H9 (cell line): Measurements from ENCODE around the gene TMEM234. TPM values are rescaled to one million over a fixed set of nuclear protein-coding genes. Genes with fewer than 3 reads are reported as not detected.

Experiments used
- DNase-seq: peaks from one replicate; pipeline ENCODE4 v3.0.0-alpha.2; 2017
- H2AFZ ChIP-seq: one replicate; pipeline ENCODE4 v1.6.1; 2013; ENCODE audit warnings: mild to moderate bottlenecking, low read length, control low read depth, moderate library complexity
- H2AK5ac ChIP-seq: 2 replicates; pipeline ENCODE4 v1.6.1; 2013; ENCODE audit warnings: low read length, control low read depth, mixed read lengths; ENCODE audit not compliant: insufficient read length
- H2BK120ac ChIP-seq: one replicate; pipeline ENCODE4 v1.6.1; 2013; ENCODE audit warnings: low read depth, mild to moderate bottlenecking, low read length, control low read depth, inconsistent platforms; ENCODE audit not compliant: poor library complexity, severe bottlenecking
- H2BK12ac ChIP-seq: 2 replicates; pipeline ENCODE4 v1.6.1; 2013; ENCODE audit warnings: low read length, control low read depth, mixed read lengths, low read depth; ENCODE audit not compliant: insufficient read length
- H2BK15ac ChIP-seq: 2 replicates; pipeline ENCODE4 v1.6.1; 2013; ENCODE audit warnings: low read depth, low read length, control low read depth
- H2BK20ac ChIP-seq: one replicate; pipeline ENCODE4 v1.6.1; 2013; ENCODE audit warnings: low read depth, mild to moderate bottlenecking, low read length, control low read depth, inconsistent platforms; ENCODE audit not compliant: poor library complexity, severe bottlenecking
- H2BK5ac ChIP-seq: 2 replicates; pipeline ENCODE4 v1.6.1; 2013; ENCODE audit warnings: low read length, control low read depth, mixed read lengths; ENCODE audit not compliant: insufficient read length
- H3K14ac ChIP-seq: 2 replicates; pipeline ENCODE4 v1.6.1; 2013; ENCODE audit warnings: low read length, control low read depth; ENCODE audit not compliant: insufficient read depth
- H3K18ac ChIP-seq: 2 replicates; pipeline ENCODE4 v1.6.1; 2013; ENCODE audit warnings: low read depth, mild to moderate bottlenecking, mixed read lengths, low read length, control low read depth; ENCODE audit not compliant: insufficient read length
- H3K23ac ChIP-seq: 2 replicates; pipeline ENCODE4 v1.6.1; 2013; ENCODE audit warnings: low read length, control low read depth, mixed read lengths, low read depth; ENCODE audit not compliant: insufficient read length
- H3K23me2 ChIP-seq: 2 replicates; pipeline ENCODE4 v1.6.1; 2013; ENCODE audit warnings: low read depth, mild to moderate bottlenecking, mixed read lengths, low read length, control low read depth; ENCODE audit not compliant: insufficient read length, poor library complexity, severe bottlenecking
- H3K27ac ChIP-seq: 2 replicates; pipeline ENCODE4 v1.5.1; 2013; ENCODE audit warnings: low read length, control low read depth, mixed read lengths, low read depth; ENCODE audit not compliant: insufficient read length
- H3K27me3 ChIP-seq: 2 replicates; pipeline ENCODE4 v1.6.1; 2013; ENCODE audit warnings: low read length, control low read depth, inconsistent platforms; ENCODE audit not compliant: insufficient read depth
- H3K4ac ChIP-seq: 2 replicates; pipeline ENCODE4 v1.6.1; 2013; ENCODE audit warnings: low read depth, mild to moderate bottlenecking, control low read depth, inconsistent platforms, low read length, moderate library complexity
- H3K4me1 ChIP-seq: 2 replicates; pipeline ENCODE4 v1.6.1; 2013; ENCODE audit warnings: low read length, control low read depth, inconsistent platforms; ENCODE audit not compliant: insufficient read depth
- H3K4me2 ChIP-seq: 2 replicates; pipeline ENCODE4 v1.6.1; 2013; ENCODE audit warnings: low read length, control low read depth, mixed read lengths; ENCODE audit not compliant: insufficient read length, insufficient read depth
- H3K56ac ChIP-seq: 2 replicates; pipeline ENCODE4 v1.6.1; 2013; ENCODE audit warnings: low read depth, mild to moderate bottlenecking, mixed read lengths, low read length, control low read depth; ENCODE audit not compliant: insufficient read length
- H3K79me1 ChIP-seq: 2 replicates; pipeline ENCODE4 v1.6.1; 2013; ENCODE audit warnings: low read depth, mild to moderate bottlenecking, moderate library complexity, low read length, control low read depth, inconsistent platforms; ENCODE audit not compliant: insufficient read depth, poor library complexity, severe bottlenecking
- H3K79me2 ChIP-seq: 2 replicates; pipeline ENCODE4 v1.6.1; 2013; ENCODE audit warnings: low read length, control low read depth, inconsistent platforms; ENCODE audit not compliant: insufficient read depth
- H3K9ac ChIP-seq: 2 replicates; pipeline ENCODE4 v1.6.1; 2013; ENCODE audit warnings: low read length, control low read depth, mixed read lengths; ENCODE audit not compliant: insufficient read length; ENCODE audit errors: extremely low read depth
- H3K9me3 ChIP-seq: one replicate; pipeline ENCODE4 v1.6.1; 2013; ENCODE audit warnings: low read depth, low read length, inconsistent platforms; ENCODE audit not compliant: control insufficient read depth
- H3T11ph ChIP-seq: one replicate; pipeline ENCODE4 v1.6.1; 2013; ENCODE audit warnings: mild to moderate bottlenecking, low read length, control low read depth, inconsistent platforms
- H4K20me1 ChIP-seq: one replicate; pipeline ENCODE4 v1.6.1; 2013; ENCODE audit not compliant: control insufficient read depth, insufficient read length, insufficient read depth
- H4K5ac ChIP-seq: 2 replicates; pipeline ENCODE4 v1.6.1; 2013; ENCODE audit warnings: low read depth, mild to moderate bottlenecking, mixed read lengths, low read length, control low read depth; ENCODE audit not compliant: insufficient read length
- H4K8ac ChIP-seq: replicated peaks from 2 replicates; pipeline ENCODE4 v1.6.1; 2013; ENCODE audit warnings: low read length, control low read depth, mixed read lengths, low read depth; ENCODE audit not compliant: insufficient read length
- H4K91ac ChIP-seq: 2 replicates; pipeline ENCODE4 v1.6.1; 2013; ENCODE audit warnings: low read depth, mild to moderate bottlenecking, moderate library complexity, mixed read lengths, low read length, control low read depth; ENCODE audit not compliant: insufficient read length
- H3K27ac Mint-ChIP-seq, 3 experiments: 2 replicates in 2 of 3; 3 replicates in 1 of 3; pipeline ENCODE4 v1.8.0; 2020 to 2021; ENCODE audit warnings: mixed read lengths in 3 of 3, mild to moderate bottlenecking in 1 of 3, moderate library complexity in 1 of 3
- H3K27me3 Mint-ChIP-seq: 2 replicates; pipeline ENCODE4 v1.8.0; 2021; ENCODE audit warnings: low read depth, mild to moderate bottlenecking, moderate library complexity, mixed read lengths
- H3K36me3 Mint-ChIP-seq, 3 experiments: 2 replicates in 2 of 3; 3 replicates in 1 of 3; pipeline ENCODE4 v1.8.0; 2020 to 2021; ENCODE audit warnings: low read depth in 3 of 3, mixed read lengths in 3 of 3; ENCODE audit not compliant: insufficient read depth in 1 of 3
- H3K4me1 Mint-ChIP-seq, 2 experiments: 2 replicates each; pipeline ENCODE4 v1.8.0; 2020; ENCODE audit warnings: mixed read lengths in 2 of 2
- H3K4me3 Mint-ChIP-seq, 2 experiments: 2 replicates in 1 of 2; 3 replicates in 1 of 2; pipeline ENCODE4 v1.8.0; 2020 to 2021; ENCODE audit warnings: mild to moderate bottlenecking in 2 of 2, mixed read lengths in 2 of 2, moderate library complexity in 1 of 2
- H3K9me3 Mint-ChIP-seq, 2 experiments: 2 replicates in 1 of 2; 3 replicates in 1 of 2; pipeline ENCODE4 v1.8.0; 2020; ENCODE audit warnings: mild to moderate bottlenecking in 2 of 2, mixed read lengths in 2 of 2, moderate library complexity in 1 of 2
- CTCF ChIP-seq: fragments of 200-600 bp; sonication (generic); conservative IDR thresholded peaks from 3 replicates; pipeline ENCODE4 v1.8.0; 2021; ENCODE audit warnings: antibody characterized with exemption, mild to moderate bottlenecking
- WGBS: extraction: QIAGEN DNeasy Blood & Tissue Kit; methylation state at CpG from one replicate; pipeline ENCODE4 v1.1.7; 2013; ENCODE audit warnings: missing lambda C conversion rate, low lambda C conversion rate, mixed read lengths; ENCODE audit not compliant: insufficient read length; ENCODE audit errors: extremely low coverage; 5-methylcytosine and 5-hydroxymethylcytosine counted together
- total RNA-seq: library from RNA; stranded (reverse); gene quantifications from 2 replicates; pipeline ENCODE4 v1.2.1, GENCODE V29; 2021

The TMEM234 gene
- total RNA-seq, 1 experiment from 2014 or later = 19.7 TPM

GRCh38 chr1:32204943-32205361 is 17.2 kb downstream of the TMEM234 start:
- Histone ChIP-seq H3K56ac (no peak overlapping the region), H2BK20ac (no peak overlapping the region), H3K4me2 (peak overlapping the region; percentile 58), H3K79me2 (no peaks in the 10 kb centered on the region), H3K14ac (no peak overlapping the region), H3K23me2 (peaks cover 13% of the 10 kb centered on the region), H3K27ac (no peak overlapping the region), H3K18ac (peak overlapping the region; percentile 9), H4K20me1 (no peaks in the 10 kb centered on the region), H3K27me3 (no peaks in the 10 kb centered on the region; the same call in 1 of the 2 replicates), H4K5ac (no peak overlapping the region), H2BK120ac (no peak overlapping the region), H3K9me3 (no peaks in the 10 kb centered on the region), H4K8ac (no peak overlapping the region), H2BK15ac (no peak overlapping the region), H4K91ac (no peak overlapping the region), H2AFZ (no peak overlapping the region), H3K9ac (no peak overlapping the region), H3K4me1 (peaks cover 4% of the 10 kb centered on the region; the same call in 1 of the 2 replicates), H3K79me1 (no peaks in the 10 kb centered on the region), H3K23ac (no peak overlapping the region), H2BK12ac (no peak overlapping the region), H3K4ac (no peak overlapping the region), H2AK5ac (no peak overlapping the region), H3T11ph (no peak overlapping the region), H2BK5ac (no peak overlapping the region)
- no peak for DNase-seq
- Mint-ChIP-seq H3K4me1 (peaks cover 22 to 28% of the 10 kb centered on the region in 2 experiments), H3K27ac (no peak overlapping the region; a peak in 1 of 7 replicates), H3K36me3 (peaks cover 0 to 14% (median 11%) of the 10 kb centered on the region in 3 experiments; a peak in 5 of 7 replicates), H3K4me3 (peak overlapping the region; percentile 92 to 96), H3K9me3 (no peaks in the 10 kb centered on the region), H3K27me3 (peaks cover 14% of the 10 kb centered on the region)
- no peak for TF ChIP-seq CTCF
- WGBS = no CpG with 5 or more reads among the region's 26 CpGs
